Transverse colon (tissue), 4 donors: ENCODE data around the gene PTPRF. TPM values are rescaled to one million over a fixed set of nuclear protein-coding genes. Genes with fewer than 3 reads are reported as not detected.

Experiments used
- DNase-seq: peaks from one replicate; pipeline ENCODE4 v3.0.0-alpha.2; 2019
- H3K27ac ChIP-seq, 4 donors: fragments of 200-600 bp; sonication (generic); 2 replicates each; pipeline ENCODE4 v1.5.1; 2016 to 2018; ENCODE audit warnings: inconsistent platforms in 4 of 4
- H3K27me3 ChIP-seq: fragments of 200-600 bp; sonication (generic); 2 replicates; pipeline ENCODE4 v1.5.1; 2017; ENCODE audit warnings: inconsistent platforms
- H3K36me3 ChIP-seq, 4 donors: fragments of 200-600 bp; sonication (generic); 2 replicates each; pipeline ENCODE4 v1.5.1; 2017 to 2019; ENCODE audit warnings: inconsistent platforms in 4 of 4
- H3K4me1 ChIP-seq, 4 donors: fragments of 200-600 bp; sonication (generic); 2 replicates each; pipeline ENCODE4 v1.5.1; 2017 to 2020; ENCODE audit warnings: inconsistent platforms in 4 of 4
- H3K4me3 ChIP-seq, 4 donors: fragments of 200-600 bp; sonication (generic); 1 replicate in 1 of 4; 2 replicates in 3 of 4; pipeline versions ENCODE4 v1.5.1 to v1.6.1; 2017 to 2019; ENCODE audit warnings: inconsistent platforms in 4 of 4
- H3K9me3 ChIP-seq, 2 donors: fragments of 200-600 bp; sonication (generic); 2 replicates each; pipeline ENCODE4 v1.5.1; 2017 to 2019; ENCODE audit warnings: inconsistent platforms in 2 of 2
- EP300 ChIP-seq: sonication (generic); formaldehyde crosslinking; IDR thresholded peaks from one replicate; pipeline ENCODE4 v1.6.1; 2017; ENCODE audit warnings: antibody characterized with exemption, low read depth
- POLR2A ChIP-seq: fragments of 450-650 bp; IDR thresholded peaks from one replicate; pipeline ENCODE4 v1.6.1; 2016; ENCODE audit warnings: antibody characterized with exemption, mild to moderate bottlenecking, moderate library complexity
- POLR2AphosphoS5 ChIP-seq, 3 donors: sonication (generic); formaldehyde crosslinking; IDR thresholded peaks; one replicate each; pipeline ENCODE4 v1.6.1; 2016; ENCODE audit warnings: antibody characterized with exemption in 3 of 3
- WGBS, 2 donors: methylation state at CpG; one replicate each; pipeline ENCODE4 v1.1.5; 2018; ENCODE audit warnings: low coverage in 1 of 2; 5-methylcytosine and 5-hydroxymethylcytosine counted together
- in situ Hi-C, 4 donors: fragments of 200-750 bp; cut with MboI; loops; one replicate each; pipeline versions ENCODE4 v1.15.0 to v1.15.1; 2017; ENCODE audit warnings: low sequenced_read_pairs in 3 of 4, low pct_ligation_motif_present in 1 of 4, low pct_unique_long_range_greater_than_20kb in 1 of 4
- intact Hi-C: fragments of 100-400 bp; cut with DNase I; formaldehyde crosslinking; loops from one replicate; pipeline ENCODE4 v1.15.1; 2023; ENCODE audit warnings: low total_unique reads
- total RNA-seq, 4 donors: library from RNA; depleted of rRNA; stranded (reverse); fragments of >200 nt; gene quantifications; one replicate each; pipeline ENCODE4 v1.1.0, GENCODE V29; 2016
- TF ChIP-seq, protein P1 (sequence below), 5 experiments: fragments of 200-600 bp in 3 of 5; fragments of 450-650 bp in 2 of 5; sonication (generic) in 3 of 5; IDR thresholded peaks; 1 replicate in 2 of 5; 2 replicates in 3 of 5; pipeline ENCODE4 v1.5.1; 2016 to 2017; ENCODE audit warnings: antibody characterized with exemption in 5 of 5, inconsistent platforms in 3 of 5, mild to moderate bottlenecking in 2 of 5, moderate library complexity in 1 of 5

The PTPRF gene
- total RNA-seq, 4 donors from 2014 or later = 278 to 549 (median 404) TPM

- H3K36me3 ChIP-seq = peaks cover 0 to 22% (median 3%) of the 10 kb centered on the region in 4 donors
- H3K27ac ChIP-seq = no peak overlapping the region
- no peak overlapping the region for H3K4me3 ChIP-seq
- 91 to 100% methylated on average over 1 to 22 of the region's 22 CpGs for WGBS, 2 donors
- intact Hi-C loops (no loop called here), in situ Hi-C loops (no loop called here)
- H3K4me1 ChIP-seq = no peaks in the 10 kb centered on the region
- TF ChIP-seq POLR2AphosphoS5 (IDR thresholded peaks at IDR 0.05) (no peak), EP300 (no peak), POLR2A (no peak)
- TF ChIP-seq, protein P1, sequence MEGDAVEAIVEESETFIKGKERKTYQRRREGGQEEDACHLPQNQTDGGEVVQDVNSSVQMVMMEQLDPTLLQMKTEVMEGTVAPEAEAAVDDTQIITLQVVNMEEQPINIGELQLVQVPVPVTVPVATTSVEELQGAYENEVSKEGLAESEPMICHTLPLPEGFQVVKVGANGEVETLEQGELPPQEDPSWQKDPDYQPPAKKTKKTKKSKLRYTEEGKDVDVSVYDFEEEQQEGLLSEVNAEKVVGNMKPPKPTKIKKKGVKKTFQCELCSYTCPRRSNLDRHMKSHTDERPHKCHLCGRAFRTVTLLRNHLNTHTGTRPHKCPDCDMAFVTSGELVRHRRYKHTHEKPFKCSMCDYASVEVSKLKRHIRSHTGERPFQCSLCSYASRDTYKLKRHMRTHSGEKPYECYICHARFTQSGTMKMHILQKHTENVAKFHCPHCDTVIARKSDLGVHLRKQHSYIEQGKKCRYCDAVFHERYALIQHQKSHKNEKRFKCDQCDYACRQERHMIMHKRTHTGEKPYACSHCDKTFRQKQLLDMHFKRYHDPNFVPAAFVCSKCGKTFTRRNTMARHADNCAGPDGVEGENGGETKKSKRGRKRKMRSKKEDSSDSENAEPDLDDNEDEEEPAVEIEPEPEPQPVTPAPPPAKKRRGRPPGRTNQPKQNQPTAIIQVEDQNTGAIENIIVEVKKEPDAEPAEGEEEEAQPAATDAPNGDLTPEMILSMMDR (IDR thresholded peaks at IDR 0.05) = no peak
- no peak for DNase-seq
- H3K27me3 ChIP-seq = no peaks in the 10 kb centered on the region
- H3K9me3 ChIP-seq = no peaks in the 10 kb centered on the region
These were observed 82.6 kb downstream of the PTPRF start for GRCh38 chr1:43613075-43613942.

DNA sequence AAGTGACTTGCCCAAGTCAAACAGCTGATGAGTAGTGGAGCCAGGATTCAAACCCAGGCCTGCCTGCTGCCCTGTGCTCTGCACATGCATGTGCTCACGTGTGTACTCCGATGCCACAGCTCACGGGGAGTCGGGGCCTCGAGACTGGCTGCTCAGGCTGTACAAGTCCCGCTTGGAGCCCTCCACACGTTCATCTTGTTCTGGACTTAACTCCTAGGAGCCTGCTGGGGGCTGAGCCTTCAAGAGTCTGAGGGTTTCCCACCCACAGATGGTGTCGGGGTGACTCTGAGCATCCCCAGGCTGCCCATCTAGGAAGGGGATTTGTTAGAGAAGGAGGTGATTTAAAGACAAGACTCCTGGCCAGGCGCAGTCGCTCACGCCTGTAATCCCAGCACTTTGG lies 83.5 kb downstream of the PTPRF start:
- peaks cover 0 to 19% (median 3%) of the 10 kb centered on the region in 4 donors for H3K36me3 ChIP-seq
- in situ Hi-C loops = no loop called here
- H3K4me1 ChIP-seq = no peaks in the 10 kb centered on the region
- H3K4me3 ChIP-seq = no peak overlapping the region
- intact Hi-C loops = no loop called here
- H3K9me3 ChIP-seq = no peaks in the 10 kb centered on the region
- no peak for TF ChIP-seq POLR2A
- TF ChIP-seq, protein P1 (IDR thresholded peaks at IDR 0.05) = no peak
- no peak for TF ChIP-seq POLR2AphosphoS5 (IDR thresholded peaks at IDR 0.05)
- TF ChIP-seq EP300 = no peak
- no peak overlapping the region for H3K27ac ChIP-seq
- H3K27me3 ChIP-seq = no peaks in the 10 kb centered on the region
- no peak for DNase-seq
- 80 to 86% methylated on average over 1 to 11 of the region's 11 CpGs for WGBS, 2 donors

DNA sequence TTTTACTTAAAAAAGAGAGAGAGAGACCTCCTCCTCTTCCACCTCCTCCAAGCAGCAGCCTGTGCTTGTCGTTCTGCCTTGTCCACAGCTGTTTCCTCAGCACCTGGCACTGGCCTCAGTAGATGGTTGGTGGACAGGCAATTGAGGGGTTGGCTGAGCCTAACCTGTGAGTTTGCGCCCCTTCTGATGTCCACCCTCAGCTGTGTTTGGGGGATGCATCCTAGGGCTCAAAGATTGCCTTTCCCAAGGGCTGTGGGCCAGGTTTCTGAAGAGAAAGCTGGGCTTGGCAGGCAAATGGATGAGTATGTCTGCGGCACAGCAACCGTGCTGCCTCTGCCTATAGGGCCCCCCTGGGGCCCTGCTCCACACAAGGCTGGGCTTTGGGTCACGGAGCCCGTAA lies 84.2 kb downstream of the PTPRF start:
- Histone ChIP-seq H3K4me1 (no peaks in the 10 kb centered on the region), H3K27me3 (no peaks in the 10 kb centered on the region), H3K36me3 (peaks cover 0 to 21% (median 4%) of the 10 kb centered on the region in 4 donors), H3K27ac (no peak overlapping the region), H3K4me3 (no peak overlapping the region), H3K9me3 (no peaks in the 10 kb centered on the region)
- in situ Hi-C loops (no loop called here), intact Hi-C loops (no loop called here)
- no peak for DNase-seq
- 74% methylated on average over 6 of the region's 6 CpGs; no CpG with 5 or more reads in 1 of the 2 donors for WGBS, 2 donors
- TF ChIP-seq POLR2A = no peak
- TF ChIP-seq, protein P1 (IDR thresholded peaks at IDR 0.05) = no peak
- no peak for TF ChIP-seq POLR2AphosphoS5 (IDR thresholded peaks at IDR 0.05)
- TF ChIP-seq EP300 = no peak

GRCh38 chr1:43616383-43616782 lies 85.7 kb downstream of the PTPRF start:
- in situ Hi-C loops = no loop called here
- H3K36me3 ChIP-seq = peaks cover 0 to 25% (median 6%) of the 10 kb centered on the region in 4 donors

More at GRCh38 chr1:43616383-43616782, 85.7 kb downstream of the PTPRF start:
- Histone ChIP-seq H3K9me3 (no peaks in the 10 kb centered on the region), H3K27me3 (no peaks in the 10 kb centered on the region), H3K4me1 (no peaks in the 10 kb centered on the region), H3K27ac (no peak overlapping the region), H3K4me3 (no peak overlapping the region)
- 80 to 91% methylated on average over 2 to 7 of the region's 7 CpGs for WGBS, 2 donors
- intact Hi-C loops = no loop called here
- TF ChIP-seq, protein P1 (IDR thresholded peaks at IDR 0.05) = no peak
- TF ChIP-seq EP300 (no peak), POLR2AphosphoS5 (IDR thresholded peaks at IDR 0.05) (no peak), POLR2A (no peak)
- DNase-seq = no peak
